HG03442 (cell line): ENCODE results near the gene SLAMF9.

Experiments
- ATAC-seq: cut with Tn5 transposase; IDR thresholded peaks from one replicate; pipeline ENCODE4 v1.9.1; 2021; ENCODE audit warnings: mild to moderate bottlenecking, moderate library complexity; ENCODE audit not compliant: unreplicated experiment

The SLAMF9 gene

DNA sequence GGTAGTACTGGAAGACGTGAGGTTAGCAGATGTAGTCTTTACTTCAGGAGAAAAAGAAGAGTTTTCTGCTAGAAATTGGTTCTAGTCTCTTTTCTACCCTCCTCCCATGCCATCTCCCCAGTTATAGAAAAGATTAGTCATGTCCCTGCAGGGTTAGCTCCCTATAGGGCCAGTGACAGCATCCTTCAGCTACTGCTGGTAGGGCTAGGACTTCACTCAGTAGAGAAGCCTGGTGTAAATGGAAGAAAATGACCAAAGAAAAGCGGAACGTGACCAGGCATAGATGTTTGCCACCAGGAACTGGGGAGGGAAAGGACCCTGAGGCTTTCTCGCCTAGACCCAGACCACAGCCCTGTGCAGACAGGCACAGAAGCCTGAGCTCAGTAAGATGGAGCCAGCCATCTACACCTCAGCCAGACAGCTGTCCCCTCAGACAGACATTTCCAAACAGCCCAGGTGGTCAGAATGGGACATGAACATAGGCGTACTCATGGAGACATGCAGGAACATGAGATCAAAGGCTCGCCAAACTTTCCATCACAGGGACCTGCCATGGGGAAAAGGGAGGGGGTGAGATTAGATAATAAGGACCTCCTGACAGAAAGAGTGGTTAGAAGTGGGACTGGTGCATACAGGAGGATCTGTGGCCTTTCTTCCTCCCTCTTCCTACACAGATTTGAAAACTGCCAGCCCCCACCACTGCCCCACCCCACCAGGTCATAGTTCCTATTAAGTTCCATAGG lies 23.5 kb upstream of the SLAMF9 start:
- no peak for ATAC-seq

DNA sequence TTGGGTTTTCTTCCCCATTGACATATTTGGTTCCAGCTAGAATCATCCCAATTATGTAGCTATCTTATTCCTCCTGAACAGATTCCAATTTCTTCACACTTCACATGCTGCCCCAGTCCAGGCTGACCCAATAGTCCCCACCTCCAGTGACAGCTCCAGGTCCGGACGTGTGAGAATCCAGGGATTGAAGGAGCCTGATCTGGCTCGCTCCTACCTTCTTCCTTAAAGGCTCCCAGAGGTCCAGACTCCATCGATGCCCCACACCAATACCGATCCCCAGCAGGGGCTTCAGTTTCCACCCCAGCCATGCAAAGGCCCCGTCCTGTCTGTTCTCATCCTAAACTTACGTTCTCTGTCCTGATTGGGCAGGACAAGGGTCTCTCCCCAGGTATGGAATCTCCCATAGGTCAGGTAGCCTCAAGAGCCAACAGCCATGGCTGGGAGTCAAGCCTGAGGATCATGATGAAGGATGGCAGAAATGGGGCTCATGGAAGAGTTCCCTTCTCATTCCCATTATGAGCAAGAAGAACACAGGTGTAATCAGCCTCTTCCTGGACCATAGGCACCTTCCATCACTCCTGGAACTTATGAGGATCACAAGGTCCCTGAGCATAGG lies 20.4 kb upstream of the SLAMF9 start:
- ATAC-seq: no peak

DNA sequence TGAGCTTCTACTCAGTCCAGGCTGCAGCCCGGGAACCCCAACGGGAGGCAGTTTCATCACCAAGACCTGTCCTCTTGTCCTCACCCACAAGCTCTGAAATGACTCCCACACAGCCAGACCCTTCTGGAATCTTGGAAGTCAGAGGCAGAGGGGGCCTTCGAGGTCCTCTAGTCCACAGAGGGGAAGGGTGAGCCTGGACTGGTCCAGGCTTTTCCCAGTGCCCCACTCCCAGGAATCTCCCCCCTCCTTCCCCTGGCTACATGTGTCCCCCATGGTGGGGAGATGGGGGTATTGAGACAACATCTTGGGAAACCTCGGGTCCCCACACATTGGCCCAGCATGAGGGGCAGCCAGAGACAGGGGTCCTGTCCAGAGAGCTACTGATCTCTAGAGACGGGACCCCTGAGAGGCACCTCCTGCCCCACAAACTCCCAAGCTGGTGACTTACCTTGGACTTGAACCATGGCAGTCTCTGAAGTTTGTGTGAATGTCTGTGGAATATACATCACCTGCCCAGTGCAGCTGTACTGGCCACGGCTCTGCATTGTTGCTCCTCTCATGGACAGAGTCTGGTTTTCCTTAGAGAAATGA lies 19.4 kb upstream of the SLAMF9 start:
- no peak for ATAC-seq

DNA sequence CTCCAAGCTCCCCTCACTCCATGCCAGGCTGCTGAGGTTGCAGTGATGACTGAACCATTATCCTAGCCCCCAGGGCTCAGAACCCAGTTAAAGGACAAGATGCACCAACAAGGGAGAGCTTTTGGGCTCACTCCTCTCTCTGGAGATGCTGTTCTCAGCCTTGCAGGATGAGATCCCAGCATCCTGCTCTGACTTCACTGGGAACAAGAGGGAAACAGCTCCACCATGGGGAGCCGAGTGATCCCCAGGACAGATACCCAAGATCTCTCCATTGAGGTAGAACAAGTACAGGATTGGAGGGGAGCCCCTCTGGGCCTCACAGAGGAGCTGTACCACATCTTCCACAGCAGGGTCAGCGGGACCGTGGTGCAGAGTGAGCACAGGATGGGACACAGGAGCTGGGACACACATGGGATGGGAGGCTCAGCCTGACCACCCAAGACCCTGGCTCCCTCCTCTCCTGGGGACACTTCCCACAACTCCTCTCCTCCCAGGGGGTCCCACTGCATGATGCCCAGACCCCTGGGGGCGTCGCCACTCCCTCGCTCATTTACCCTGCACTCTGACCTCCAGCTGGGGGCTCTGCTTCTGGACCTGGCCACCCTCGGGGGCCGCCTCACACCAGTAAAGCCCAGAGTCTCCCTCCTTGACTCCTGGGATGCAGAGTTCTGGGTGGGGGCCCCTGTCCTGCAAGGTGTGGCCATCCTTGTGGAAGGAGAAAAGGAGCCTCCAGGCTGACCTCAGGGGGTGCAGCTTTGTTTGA lies 18.6 kb upstream of the SLAMF9 start:
- no peak for ATAC-seq

DNA sequence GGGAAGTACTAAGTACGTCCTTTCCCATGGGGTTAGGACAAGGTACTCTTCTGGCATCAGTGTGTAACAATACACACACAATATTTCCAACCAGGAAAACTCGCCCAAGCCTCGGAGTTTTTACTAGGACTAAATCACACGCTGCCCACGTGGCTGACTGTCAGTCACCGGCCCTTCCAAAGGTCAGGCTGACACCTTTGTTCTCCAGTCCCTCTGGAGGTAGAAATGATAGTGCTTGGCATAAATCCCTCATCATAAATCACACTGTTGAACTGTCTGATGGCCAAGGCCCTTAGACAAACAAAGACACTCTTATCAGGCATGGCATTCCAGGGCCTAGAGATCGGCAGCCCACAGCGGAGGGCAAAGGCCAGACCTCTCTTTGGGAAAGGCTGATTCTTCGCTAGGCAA lies 16.9 kb upstream of the SLAMF9 start:
- ATAC-seq: no peak

DNA sequence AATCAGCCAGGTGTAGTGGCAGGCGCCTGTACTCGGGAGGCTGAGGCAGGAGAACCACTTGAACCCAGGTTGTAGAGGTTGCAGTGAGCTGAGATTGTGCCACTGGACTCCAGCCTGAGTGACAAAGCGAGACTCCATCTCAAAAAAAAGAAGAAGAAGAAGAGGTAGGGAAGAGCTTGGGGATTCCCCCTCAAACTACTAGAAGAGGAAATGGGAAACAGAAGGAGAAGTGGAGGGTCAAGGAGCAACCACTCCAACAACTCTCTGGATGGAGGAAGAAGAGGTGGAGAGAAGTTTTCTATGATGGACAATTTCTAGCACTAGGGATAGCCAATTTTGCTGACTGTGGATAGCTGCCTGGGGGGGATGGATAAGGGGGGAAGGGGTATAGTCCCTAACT lies 14.9 kb upstream of the SLAMF9 start:
- no peak for ATAC-seq

DNA sequence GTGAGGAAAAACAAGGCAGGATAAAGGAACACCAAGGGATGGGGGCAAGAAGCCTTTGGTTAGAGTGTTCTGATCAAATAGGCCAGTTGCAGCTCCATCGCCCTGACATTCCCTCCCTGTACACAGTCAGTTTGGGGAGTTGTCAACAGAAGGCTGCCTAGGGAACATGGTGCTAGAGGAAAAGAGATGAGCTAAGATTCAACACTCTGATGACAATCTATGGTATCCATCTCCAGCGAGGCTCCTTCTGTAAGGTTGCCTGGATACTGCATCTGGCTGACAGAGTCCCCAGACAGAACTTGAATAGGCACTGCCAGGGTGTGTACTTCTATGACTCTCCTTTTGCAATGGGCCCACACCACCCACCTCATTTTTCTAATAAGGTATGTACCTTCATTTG lies 11.2 kb upstream of the SLAMF9 start:
- ATAC-seq: no peak

DNA sequence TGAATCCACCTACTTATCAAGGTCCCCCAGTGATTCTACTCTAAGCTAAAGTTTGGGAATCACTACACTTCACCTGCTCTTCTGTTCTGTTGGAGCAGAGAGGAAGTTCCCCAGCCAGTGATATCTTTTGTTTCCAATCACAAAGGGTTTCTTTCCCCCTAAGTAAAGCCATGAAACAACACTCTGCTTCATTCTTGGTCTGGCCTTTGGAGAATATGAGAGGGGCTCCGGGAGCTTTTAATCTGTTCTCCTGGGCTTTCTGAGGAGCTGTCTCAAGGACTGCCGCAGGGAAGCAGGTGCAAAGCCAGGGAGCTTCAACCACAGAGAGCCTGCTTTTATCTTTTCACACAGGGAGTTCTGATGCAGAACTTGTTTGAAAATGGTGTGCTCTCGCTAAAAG lies 10.1 kb upstream of the SLAMF9 start:
- ATAC-seq: no peak

DNA sequence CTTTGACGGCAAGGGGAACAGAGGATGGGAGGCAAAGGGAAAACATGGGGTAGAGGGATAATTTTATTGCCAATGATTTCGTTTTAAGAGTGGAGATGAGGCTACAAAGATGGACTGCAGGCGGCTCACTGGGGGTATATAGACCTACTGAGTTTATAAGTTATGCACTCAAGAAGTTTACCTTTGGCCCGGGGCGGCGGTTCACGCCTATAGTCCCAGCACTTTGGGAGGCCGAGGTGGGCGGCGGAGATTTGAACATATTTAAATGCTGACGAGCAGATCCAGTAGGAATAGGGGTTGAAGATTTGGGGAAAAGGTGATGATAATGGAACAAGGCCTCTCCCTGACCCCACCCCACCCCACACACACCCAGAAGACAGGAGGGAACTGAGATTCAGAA lies 8.1 kb upstream of the SLAMF9 start:
- ATAC-seq: no peak

DNA sequence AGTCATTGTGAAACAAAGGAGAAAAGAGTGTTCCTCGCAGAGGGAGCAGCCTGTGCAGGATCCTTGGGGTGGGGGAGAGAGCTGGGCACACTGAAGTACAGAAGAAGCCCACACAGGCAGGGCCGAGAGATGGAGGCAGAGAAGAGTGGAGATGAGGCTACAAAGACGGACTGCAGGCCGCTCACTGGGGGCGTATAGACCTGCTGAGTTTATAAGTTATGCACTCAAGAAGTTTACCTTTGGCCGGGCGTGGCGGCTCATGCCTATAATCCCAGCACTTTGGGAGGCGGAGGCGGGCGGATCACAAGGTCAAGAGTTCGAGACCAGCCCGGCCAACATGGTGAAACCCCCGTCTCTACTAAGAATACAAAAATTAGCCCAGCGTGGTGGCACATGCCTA lies 7.6 kb upstream of the SLAMF9 start:
- ATAC-seq: no peak

DNA sequence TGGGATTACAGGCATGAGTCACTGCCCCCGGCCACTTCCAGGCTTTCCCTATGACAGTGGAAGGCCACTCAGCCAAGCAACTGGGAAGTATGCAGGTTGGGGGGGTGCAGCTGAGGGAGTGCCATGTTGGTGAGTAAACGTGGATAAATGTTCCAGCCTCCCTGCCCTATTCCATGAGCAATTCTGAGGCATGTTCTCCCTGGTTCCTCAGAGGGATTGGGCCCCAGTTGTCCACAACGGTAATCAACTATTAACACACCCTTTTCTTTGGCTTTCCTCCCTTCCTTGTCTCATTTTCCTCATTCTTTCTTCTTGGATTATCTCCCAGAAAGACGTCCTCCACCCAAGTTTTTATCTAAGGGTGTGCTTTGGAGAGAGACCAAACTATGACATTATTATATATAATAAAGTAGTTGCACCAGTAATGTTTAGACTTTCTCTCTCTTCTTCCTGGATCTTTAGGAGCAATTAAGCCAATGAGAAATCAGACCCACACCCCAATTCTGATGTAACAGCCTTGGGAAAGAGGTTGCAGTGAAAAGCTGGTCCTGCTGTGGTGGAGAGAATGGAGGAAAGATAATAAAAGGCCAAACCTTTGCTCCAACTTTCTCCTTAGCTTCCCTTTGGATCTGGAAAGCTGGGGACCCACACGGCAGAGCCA lies 6.8 kb upstream of the SLAMF9 start:
- no peak for ATAC-seq

DNA sequence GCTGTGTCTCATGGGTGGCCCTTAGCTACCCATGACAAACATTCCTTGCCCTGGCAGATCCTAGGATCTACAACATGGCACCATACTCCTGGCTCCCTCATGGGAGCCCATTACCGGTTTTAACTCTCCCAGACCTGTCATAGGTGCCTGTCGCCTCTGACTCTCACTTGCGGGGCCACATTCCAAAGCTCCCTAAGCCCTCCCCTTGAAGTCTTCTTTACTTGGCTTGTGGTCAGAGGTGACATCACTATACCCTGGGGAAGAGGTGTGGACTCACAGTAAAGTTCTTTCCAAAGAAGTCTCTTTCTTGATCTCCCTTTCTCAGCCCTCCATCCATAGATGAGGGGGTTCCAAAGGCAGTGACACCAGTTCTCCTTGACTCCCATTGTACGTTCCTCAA lies 5.4 kb upstream of the SLAMF9 start:
- no peak for ATAC-seq

DNA sequence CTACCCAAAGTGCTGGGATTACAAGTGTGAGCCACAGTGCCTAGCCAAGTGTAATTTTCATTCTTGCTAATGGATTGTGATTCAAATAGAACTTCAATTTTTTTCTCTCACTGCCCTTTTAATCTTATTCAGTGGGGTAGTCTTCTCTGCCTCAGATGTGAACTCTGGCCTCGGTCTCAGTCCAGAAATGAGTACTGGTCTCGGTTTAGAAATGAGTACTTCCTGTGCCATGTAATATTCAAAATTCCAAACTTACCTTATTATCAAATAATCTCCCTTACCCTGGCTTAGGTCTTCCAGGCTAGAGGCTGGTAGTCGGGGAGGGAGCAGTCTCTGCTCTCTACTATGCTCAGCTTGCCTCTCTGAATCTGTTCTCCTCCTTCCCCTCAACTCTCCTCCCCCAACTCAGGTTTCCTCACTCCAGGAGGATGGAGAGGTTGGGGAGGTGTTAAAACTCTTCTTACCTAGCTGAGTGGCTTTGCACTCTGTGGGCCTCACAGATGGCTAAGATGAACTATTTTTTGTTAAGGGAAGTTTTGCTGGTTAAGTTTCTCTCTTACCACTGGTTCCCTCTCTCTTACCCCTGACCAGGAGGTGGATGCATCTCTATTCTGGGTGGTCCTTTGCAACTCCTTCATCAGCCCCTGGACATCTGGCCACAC lies 4.8 kb upstream of the SLAMF9 start:
- ATAC-seq: peak; percentile 63

DNA sequence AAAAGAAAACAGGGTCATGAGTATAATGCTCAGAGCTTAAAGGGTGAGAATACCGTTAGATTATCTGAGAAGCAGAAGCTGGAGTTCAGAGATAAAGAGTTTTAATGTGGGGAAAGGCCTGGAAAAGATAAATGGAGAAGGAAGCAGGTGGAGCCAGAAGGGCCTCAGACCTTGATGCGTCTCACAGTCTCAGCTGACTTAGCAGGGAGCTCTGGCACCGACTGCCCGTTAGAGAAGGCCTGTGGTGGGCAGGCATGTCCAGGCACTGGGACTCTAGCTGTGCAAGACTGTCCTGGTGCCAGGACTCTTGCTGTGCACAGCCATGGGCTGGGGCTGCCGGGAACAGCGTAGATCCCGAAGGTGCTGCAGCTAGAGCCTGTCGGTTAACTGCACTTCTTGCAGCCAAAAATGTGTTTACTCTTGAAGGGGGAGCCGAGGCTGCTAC lies 3.8 kb upstream of the SLAMF9 start:
- ATAC-seq: no peak

DNA sequence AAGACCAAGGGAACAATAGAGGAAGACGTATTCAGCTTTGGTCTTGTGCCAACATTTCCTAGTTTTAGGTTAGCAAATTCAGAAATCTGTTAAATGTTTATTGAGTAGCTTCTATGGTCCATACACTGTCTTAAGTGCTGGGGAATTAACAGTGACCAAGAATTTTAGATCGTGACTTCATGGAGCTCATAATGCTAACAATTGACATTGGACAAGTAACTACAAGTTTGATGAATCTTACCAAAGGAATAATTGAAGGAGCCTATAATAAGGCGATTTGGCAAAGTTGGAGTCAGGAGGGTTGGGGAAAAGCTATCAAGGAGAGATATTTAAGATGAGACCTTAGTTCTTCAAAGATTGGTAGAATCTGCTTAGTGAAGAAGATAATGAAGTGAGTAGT lies 1.4 kb upstream of the SLAMF9 start:
- no peak for ATAC-seq

DNA sequence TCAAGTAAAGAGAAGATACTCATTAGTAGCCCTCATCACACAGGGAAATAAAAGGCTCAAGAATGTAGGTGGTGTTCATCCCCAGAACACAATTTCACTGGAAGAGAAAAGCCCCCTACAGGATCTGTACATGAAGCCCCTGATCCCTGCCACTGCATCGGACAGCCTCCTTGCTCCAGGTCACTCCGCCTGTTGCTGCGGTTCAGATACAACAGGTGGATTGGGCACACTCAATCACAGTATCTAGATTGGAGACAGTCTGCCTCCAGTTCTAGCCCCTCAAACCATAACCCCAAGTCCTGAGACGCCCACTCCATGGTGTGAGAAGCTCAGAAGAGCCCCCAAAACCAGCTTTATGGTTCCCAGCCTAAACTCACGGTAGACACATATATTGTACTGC lies 1.1 kb downstream of the SLAMF9 start:
- no peak for ATAC-seq

DNA sequence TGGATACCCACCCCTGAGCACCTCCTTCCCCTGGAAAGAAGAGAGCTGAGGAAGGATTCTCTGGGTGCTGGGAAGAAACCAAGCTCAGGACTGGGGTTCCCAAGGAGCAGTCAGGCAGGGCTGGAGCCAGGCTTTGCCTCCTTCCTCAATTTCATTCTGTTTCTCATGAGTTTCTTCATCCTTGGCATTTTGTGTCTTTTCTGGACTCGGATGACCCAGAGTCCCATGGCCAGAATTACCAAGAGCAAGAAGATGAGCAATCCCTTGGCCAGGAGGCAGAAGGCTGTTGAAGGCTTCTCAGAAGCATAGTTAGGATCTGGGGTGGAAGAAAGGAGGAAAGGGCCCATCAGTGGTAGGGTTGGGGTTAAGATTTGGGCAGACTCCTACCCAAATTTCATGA lies 2.5 kb downstream of the SLAMF9 start:
- no peak for ATAC-seq

DNA sequence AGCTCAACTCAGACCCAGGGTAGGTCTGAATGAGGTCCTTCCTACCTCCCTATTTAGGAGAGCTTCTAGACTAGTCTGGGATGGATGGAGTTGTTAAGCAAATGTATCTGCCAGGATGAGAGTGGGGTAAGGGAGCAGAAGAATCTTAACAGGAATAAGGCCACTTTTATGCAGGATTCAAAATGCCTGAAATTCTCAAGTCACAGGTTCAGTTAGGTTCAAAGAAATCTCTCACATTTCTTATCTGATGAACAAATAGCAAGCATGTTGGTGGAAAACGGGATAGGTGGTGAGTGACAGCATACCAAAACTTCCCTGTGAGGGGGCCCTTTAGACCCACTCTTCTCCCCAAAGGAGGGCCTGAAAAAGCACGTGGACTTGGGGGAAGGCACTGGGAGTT lies 3.0 kb downstream of the SLAMF9 start:
- no peak for ATAC-seq

DNA sequence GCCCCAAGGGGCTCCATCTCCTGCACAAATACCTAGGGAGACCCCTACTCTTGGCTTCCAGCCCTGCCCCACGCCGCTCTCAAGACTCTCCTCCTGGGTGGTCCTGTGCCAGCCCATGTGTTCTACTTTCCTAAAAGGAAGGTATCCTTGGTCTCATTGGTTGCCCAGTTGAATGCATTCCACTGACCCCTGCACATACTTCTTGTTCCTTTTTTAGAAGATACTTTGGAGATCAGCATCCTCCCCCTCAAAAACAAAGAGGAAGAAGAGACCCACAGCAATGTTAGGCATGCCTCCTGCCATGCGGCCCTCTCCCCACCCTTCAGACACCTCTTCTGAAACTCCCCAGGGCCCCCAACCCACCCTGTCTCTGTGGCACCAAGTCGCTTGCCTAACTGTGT lies 4.1 kb downstream of the SLAMF9 start:
- no peak for ATAC-seq

DNA sequence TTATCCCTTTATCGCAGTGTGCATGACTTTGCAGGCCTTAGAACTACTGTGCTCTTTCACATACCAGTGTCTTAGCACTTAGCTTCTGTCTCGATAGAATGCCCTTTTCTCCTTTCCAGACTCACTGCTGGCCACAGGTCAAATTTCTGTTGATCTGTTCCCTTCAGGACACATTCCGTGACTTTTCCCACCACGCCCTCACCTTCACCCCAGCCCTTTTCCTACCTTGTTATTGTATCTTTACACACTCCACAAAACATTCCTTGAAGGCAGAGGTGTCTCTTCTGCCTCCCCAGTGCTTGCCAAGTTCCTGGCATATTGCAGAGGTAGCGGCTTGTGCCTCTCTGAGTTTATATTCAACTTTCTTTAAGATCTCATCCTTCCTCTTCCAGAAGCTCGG lies 4.9 kb downstream of the SLAMF9 start:
- ATAC-seq: no peak

DNA sequence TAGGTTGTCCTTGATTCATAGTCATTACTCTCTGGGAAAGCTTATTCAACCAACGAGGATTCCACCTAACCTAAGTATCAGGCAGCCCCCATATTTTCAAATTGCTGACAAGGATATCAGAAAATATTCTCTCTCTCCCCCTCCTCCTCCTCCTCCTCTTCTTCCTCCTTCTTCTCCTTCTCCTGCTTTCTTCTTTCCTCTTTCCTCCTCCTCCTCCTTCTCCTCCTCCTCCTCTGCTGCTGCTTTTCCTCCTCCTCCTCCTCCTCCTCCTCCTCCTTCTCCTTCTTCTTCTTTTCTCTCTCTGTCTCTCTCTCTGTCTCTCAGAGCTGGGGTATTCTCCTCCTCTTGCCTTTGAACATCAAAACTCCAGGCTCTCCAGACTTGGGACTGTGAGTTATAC lies 6.1 kb downstream of the SLAMF9 start:
- no peak for ATAC-seq
